MCF 10A (cell line): ENCODE measurements around the gene PSRC1. TPM values are rescaled to one million over a fixed set of nuclear protein-coding genes. Genes with fewer than 3 reads are reported as not detected.

Experiments
- BruUV-seq: library from RNA; stranded (reverse); fragments of 400-500 nt; replicated peaks from 2 replicates; lab custom pipeline; 2021; lab: Mats Ljungman, UMichigan
- CTCF ChIA-PET: fragments of 300-600 bp; sonication (Branson Sonifier 250); formaldehyde crosslinking; extraction: SDS; loops from one replicate; lab custom pipeline; 2021; ENCODE audit warnings: antibody characterized with exemption, inconsistent platforms; lab: Yijun Ruan, JAX
- POLR2A ChIA-PET: fragments of 300-600, 350-650 bp; sonication (Branson Sonifier 250); formaldehyde crosslinking; extraction: SDS; loops from one replicate; lab custom pipeline; 2020; ENCODE audit warnings: antibody characterized with exemption, inconsistent platforms; lab: Yijun Ruan, JAX
- DNase-seq: peaks from one replicate; pipeline ENCODE4 v3.0.0-alpha.2; 2018; ENCODE audit not compliant: unreplicated experiment
- H3K27ac Mint-ChIP-seq: one replicate; pipeline ENCODE4 v1.8.0; 2022; ENCODE audit warnings: mild to moderate bottlenecking, low read depth, mixed read lengths; ENCODE audit not compliant: unreplicated experiment
- H3K27me3 Mint-ChIP-seq: one replicate; pipeline ENCODE4 v1.8.0; 2022; ENCODE audit warnings: mixed read lengths; ENCODE audit not compliant: insufficient read depth, unreplicated experiment
- H3K36me3 Mint-ChIP-seq: one replicate; pipeline ENCODE4 v1.8.0; 2022; ENCODE audit warnings: mild to moderate bottlenecking, moderate library complexity, mixed read lengths; ENCODE audit not compliant: insufficient read depth, unreplicated experiment
- H3K4me1 Mint-ChIP-seq: one replicate; pipeline ENCODE4 v1.8.0; 2022; ENCODE audit warnings: mixed read lengths; ENCODE audit not compliant: insufficient read depth, unreplicated experiment
- H3K4me3 Mint-ChIP-seq: one replicate; pipeline ENCODE4 v1.8.0; 2022; ENCODE audit warnings: mild to moderate bottlenecking, moderate library complexity, mixed read lengths; ENCODE audit not compliant: unreplicated experiment
- H3K9me3 Mint-ChIP-seq: one replicate; pipeline ENCODE4 v1.8.0; 2022; ENCODE audit warnings: mixed read lengths; ENCODE audit not compliant: unreplicated experiment
- CTCF ChIP-seq: fragments of 200-600 bp; IDR thresholded peaks from one replicate; pipeline ENCODE4 v1.8.0; 2022; ENCODE audit warnings: antibody characterized with exemption, mild to moderate bottlenecking; ENCODE audit not compliant: unreplicated experiment
- intact Hi-C: fragments of 100-400 bp; cut with micrococcal nuclease; formaldehyde crosslinking; loops from 2 replicates; pipeline ENCODE4 v1.14.1; 2022
- total RNA-seq: library from RNA; stranded (reverse); gene quantifications from 2 replicates; pipeline ENCODE4 v1.2.3, GENCODE V29; 2022

The PSRC1 gene
- total RNA-seq, 1 experiment from 2014 or later: 19.4 TPM

GRCh38 chr1:109258481-109259466 is 24.2 kb downstream of the PSRC1 start:
- H3K4me1 Mint-ChIP-seq: peaks cover 27% of the 10 kb centered on the region
- no peaks in the 10 kb centered on the region for H3K36me3 Mint-ChIP-seq
- H3K9me3 Mint-ChIP-seq: no peaks in the 10 kb centered on the region
- ChIA-PET CTCF (interaction anchor here (0.5 kb wide), 1 partner anchor 159 kb away, joined by 4 read pairs; no protein-coding TSS in a partner anchor), POLR2A (interaction anchor here (1.2 kb wide), 2 partner anchors 19 to 46 kb away, joined by 3 read pairs; partner anchors contain the start of gene SARS1)
- no peak overlapping the region for H3K4me3 Mint-ChIP-seq
- intact Hi-C loops: no loop called here
- no peaks in the 10 kb centered on the region for H3K27me3 Mint-ChIP-seq
- DNase-seq: no peak
- no TSS peak for BruUV-seq
- H3K27ac Mint-ChIP-seq: no peak overlapping the region
- no peak for TF ChIP-seq CTCF

GRCh38 chr1:109257682-109258421 is 25.1 kb downstream of the PSRC1 start:
- DNase-seq: no peak
- ChIA-PET POLR2A (interaction anchor here (0.7 to 2.5 kb wide), 5 partner anchors 17 to 157 kb away, joined by 3 to 17 read pairs (median 3); partner anchors contain the start of gene SARS1), CTCF (interaction anchor here (1.2 to 3.7 kb wide), 4 partner anchors 18 to 141 kb away, joined by 3 to 17 read pairs (median 10); partner anchors contain the start of gene SORT1)
- Mint-ChIP-seq H3K9me3 (no peaks in the 10 kb centered on the region), H3K4me3 (no peak overlapping the region), H3K27me3 (no peaks in the 10 kb centered on the region), H3K36me3 (no peaks in the 10 kb centered on the region), H3K4me1 (peaks cover 21% of the 10 kb centered on the region), H3K27ac (peak overlapping the region; percentile 76)
- no TSS peak for BruUV-seq
- intact Hi-C loops: no loop called here
- no peak for TF ChIP-seq CTCF

- TF ChIP-seq CTCF: no peak
- peak; percentile 83 for DNase-seq
- POLR2A ChIA-PET: interaction anchor here (0.7 to 2.5 kb wide), 8 partner anchors 10 to 157 kb away, joined by 3 to 17 read pairs (median 3); partner anchors contain the start of genes SARS1 and SORT1
- BruUV-seq: no TSS peak
- H3K27ac Mint-ChIP-seq: peak overlapping the region; percentile 76
- H3K4me1 Mint-ChIP-seq: peaks cover 21% of the 10 kb centered on the region
- no peaks in the 10 kb centered on the region for H3K27me3 Mint-ChIP-seq
- no peaks in the 10 kb centered on the region for H3K36me3 Mint-ChIP-seq
- CTCF ChIA-PET: interaction anchor here (0.6 to 3.7 kb wide), 5 partner anchors 18 to 142 kb away, joined by 3 to 17 read pairs (median 8); partner anchors contain the start of gene SORT1
- peak overlapping the region; percentile 19 for H3K4me3 Mint-ChIP-seq
- H3K9me3 Mint-ChIP-seq: no peaks in the 10 kb centered on the region
- intact Hi-C loops: no loop called here
Observed at GRCh38 chr1:109256971-109257681, 25.8 kb downstream of the PSRC1 start.
